K562 (cell line): ENCODE data around the gene KLHL20. TPM values are rescaled to one million over a fixed set of nuclear protein-coding genes. Genes with fewer than 3 reads are reported as not detected.
A peak's percentile ranks its signal among the peaks of the same experiment; 100 is the strongest.

Experiments used
- ARID1B ChIP-seq: fragments of 450-650 bp; IDR thresholded peaks from 2 replicates; pipeline ENCODE4 v1.6.1; 2016; ENCODE audit warnings: antibody characterized with exemption, mild to moderate bottlenecking, inconsistent platforms
- BCOR ChIP-seq: fragments of 450-650 bp; IDR thresholded peaks from 2 replicates; pipeline ENCODE4 v1.6.1; 2016
- BMI1 ChIP-seq: fragments of 150-350 bp; IDR thresholded peaks from 2 replicates; pipeline ENCODE4 v1.6.1; 2014; ENCODE audit warnings: low read length
- CSDE1 ChIP-seq, 2 experiments: fragments of 450-650 bp; IDR thresholded peaks; 2 replicates each; pipeline ENCODE4 v1.6.1; 2016; ENCODE audit warnings: mild to moderate bottlenecking in 1 of 2
- FOXJ2 ChIP-seq: fragments of 200-800 bp; sonication (Bioruptor generic); IDR thresholded peaks from 2 replicates; pipeline ENCODE4 v1.6.1; 2016; ENCODE audit warnings: missing genetic modification characterization, missing compliant biosample characterization
- GTF2E2 ChIP-seq: fragments of 200-800 bp; sonication (Bioruptor generic); IDR thresholded peaks from 2 replicates; pipeline ENCODE4 v1.6.1; 2016; ENCODE audit warnings: missing genetic modification characterization, missing compliant biosample characterization
- HCFC1 ChIP-seq: IDR thresholded peaks from 2 replicates; pipeline ENCODE4 v1.6.1; 2012; ENCODE audit warnings: low read depth, low read length, improper control_type of control experiment
- HNRNPUL1 ChIP-seq: fragments of 200-400 bp; formaldehyde crosslinking; IDR thresholded peaks from 2 replicates; pipeline ENCODE4 v1.6.1; 2017; ENCODE audit warnings: low read length
- ILF3 ChIP-seq: fragments of 450-650 bp; IDR thresholded peaks from 2 replicates; pipeline ENCODE4 v1.6.1; 2018; ENCODE audit warnings: antibody characterized with exemption, mild to moderate bottlenecking, moderate library complexity, borderline replicate concordance
- NCOA4 ChIP-seq: fragments of 450-650 bp; IDR thresholded peaks from 2 replicates; pipeline ENCODE4 v1.6.1; 2018; ENCODE audit warnings: mild to moderate bottlenecking; ENCODE audit not compliant: partially characterized antibody
- PHB ChIP-seq: fragments of 250-450 bp; sonication (Bioruptor Pico); IDR thresholded peaks from 2 replicates; pipeline ENCODE4 v1.5.0; 2021
- PHB2 ChIP-seq: fragments of 450-650 bp; IDR thresholded peaks from 2 replicates; pipeline ENCODE4 v1.6.1; 2017; ENCODE audit warnings: low read depth
- RAD51 ChIP-seq: fragments of 450-650 bp; IDR thresholded peaks from 2 replicates; pipeline ENCODE4 v1.7.1; 2016; ENCODE audit warnings: low read depth, mild to moderate bottlenecking, borderline replicate concordance
- SAP30 ChIP-seq: fragments of 200-600 bp; sonication (generic); IDR thresholded peaks from 2 replicates; pipeline ENCODE4 v1.6.1; 2012; ENCODE audit warnings: borderline replicate concordance, low read depth, mild to moderate bottlenecking, moderate library complexity, low read length, control low read depth, inconsistent platforms; ENCODE audit not compliant: insufficient read depth, poor library complexity, severe bottlenecking
- STAG1 ChIP-seq: sonication (generic); formaldehyde crosslinking; IDR thresholded peaks from 2 replicates; pipeline ENCODE4 v1.5.0; 2020; ENCODE audit warnings: missing genetic modification reagents, borderline replicate concordance
- TBL1XR1 ChIP-seq, 2 experiments: IDR thresholded peaks; 2 replicates each; pipeline ENCODE4 v1.6.1; 2012; ENCODE audit warnings: improper control_type of control experiment in 2 of 2, low read length in 2 of 2, mild to moderate bottlenecking in 1 of 2
- TBP ChIP-seq: optimal IDR thresholded peaks from 2 replicates; pipeline ENCODE3; 2011; ENCODE audit warnings: low read depth, low read length, improper control_type of control experiment
- XRCC5 ChIP-seq: fragments of 200-400 bp; formaldehyde crosslinking; IDR thresholded peaks from 2 replicates; pipeline ENCODE4 v1.6.1; 2017; ENCODE audit warnings: low read depth, mild to moderate bottlenecking, low read length
- YY1 ChIP-seq, 3 experiments: IDR thresholded peaks; 2 replicates each; pipeline ENCODE4 v1.6.1; 2011; ENCODE audit warnings: low read length in 2 of 3, mild to moderate bottlenecking in 2 of 3, moderate library complexity in 2 of 3, borderline replicate concordance in 1 of 3, control low read depth in 1 of 3, low read depth in 1 of 3; ENCODE audit not compliant: insufficient read depth in 3 of 3, insufficient replicate concordance in 2 of 3, control insufficient read depth in 1 of 3, insufficient read length in 1 of 3; ENCODE audit errors: extremely low read depth in 1 of 3
- ZKSCAN1 ChIP-seq: fragments of 150-350 bp; IDR thresholded peaks from 2 replicates; pipeline ENCODE4 v1.6.1; 2016; ENCODE audit warnings: low read depth, low read length
- ZNF143 ChIP-seq: sonication (generic); formaldehyde crosslinking; IDR thresholded peaks from 2 replicates; pipeline ENCODE4 v1.9.0; 2022; ENCODE audit warnings: mild to moderate bottlenecking, missing genetic modification reagents
- ZNF324 ChIP-seq: fragments of 250-450 bp; sonication (Bioruptor Pico); IDR thresholded peaks from 2 replicates; pipeline ENCODE4 v1.4.0; 2020; ENCODE audit warnings: mild to moderate bottlenecking
- ZNF699 ChIP-seq: fragments of 250-450 bp; sonication (Bioruptor Pico); IDR thresholded peaks from 2 replicates; pipeline ENCODE4 v1.8.0; 2021; ENCODE audit warnings: mild to moderate bottlenecking, moderate library complexity; ENCODE audit not compliant: insufficient replicate concordance
- polyA plus RNA-seq, 8 experiments: library from polyadenylated mRNA; depleted of rRNA in 4 of 8; stranded (reverse) in 5 of 8; unstranded in 3 of 8; fragments of >200 nt; fragmentation: Nextera tagmentation in 2 of 8; fragmentation: Illumina TruSeq in 1 of 8; extraction: Ambion mirVana in 2 of 8; extraction: Trizol in 1 of 8; gene quantifications; 2 replicates each; pipeline versions ENCODE4 v1.2.1 to v1.2.3, GENCODE V29; 2011 to 2014; ENCODE audit warnings: inconsistent platforms in 1 of 8, missing spikeins in 1 of 8
- total RNA-seq, 7 experiments: library from RNA; depleted of rRNA in 6 of 7; stranded (reverse); fragments of >200 nt in 6 of 7; fragmentation: Illumina TruSeq in 2 of 7; extraction: Trizol in 2 of 7; gene quantifications; 2 replicates each; pipeline versions ENCODE4 v1.2.1 to v1.2.3, GENCODE V29; 2011 to 2021; ENCODE audit warnings: low replicate concordance in 1 of 7
- TF ChIP-seq, protein P1 (sequence below): fragments of 450-650 bp; conservative IDR thresholded peaks from 2 replicates; pipeline ENCODE4 v1.6.1; 2016; ENCODE audit warnings: missing genetic modification characterization, low read depth, mild to moderate bottlenecking, control low read depth, missing compliant biosample characterization

The KLHL20 gene
- total and polyA plus RNA-seq, 9 of the 15 experiments (the other 6 are each of a cell fraction or from before 2014, with no cell fraction given), result 8.9 to 23.2 (median 16.8) TPM

DNA sequence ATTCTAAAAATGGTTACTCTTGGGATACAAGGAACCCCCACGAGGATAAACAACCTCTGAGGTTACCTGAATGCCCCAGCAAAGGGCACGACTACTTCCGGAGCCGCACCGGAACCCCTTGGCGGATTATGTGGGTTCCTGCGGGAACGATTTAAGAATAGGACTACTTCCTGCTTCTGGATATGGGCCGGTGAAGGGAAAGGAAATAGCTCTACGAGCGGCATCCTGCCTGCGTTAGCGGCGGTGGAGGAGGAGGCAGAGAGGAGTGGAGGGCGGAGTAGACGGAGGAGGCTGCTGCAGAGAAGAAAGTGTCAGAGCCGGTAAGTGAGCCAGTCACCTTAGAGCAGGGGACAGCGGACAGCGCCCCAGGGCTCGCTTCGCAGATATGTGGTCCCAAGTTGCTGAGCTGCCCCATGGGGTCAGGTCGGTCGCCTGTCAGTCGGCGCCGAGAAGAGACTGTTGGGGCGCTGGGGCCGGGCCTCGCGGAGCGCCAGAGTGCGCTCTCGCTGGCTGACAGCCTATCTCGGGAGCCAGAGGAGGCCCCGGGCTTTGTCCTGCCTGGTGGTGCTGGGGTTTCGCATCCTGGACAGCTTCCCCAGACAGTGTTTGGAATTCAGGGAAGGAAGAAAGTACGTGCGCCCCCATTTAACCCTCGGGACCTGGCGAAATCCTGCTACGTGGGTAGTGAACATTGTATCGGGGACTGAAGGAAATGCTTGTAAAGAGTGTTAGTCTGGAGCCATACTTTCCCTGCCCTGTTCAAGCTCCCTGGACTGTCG, at the start of gene KLHL20 (continued):
- TF ChIP-seq, protein P1, sequence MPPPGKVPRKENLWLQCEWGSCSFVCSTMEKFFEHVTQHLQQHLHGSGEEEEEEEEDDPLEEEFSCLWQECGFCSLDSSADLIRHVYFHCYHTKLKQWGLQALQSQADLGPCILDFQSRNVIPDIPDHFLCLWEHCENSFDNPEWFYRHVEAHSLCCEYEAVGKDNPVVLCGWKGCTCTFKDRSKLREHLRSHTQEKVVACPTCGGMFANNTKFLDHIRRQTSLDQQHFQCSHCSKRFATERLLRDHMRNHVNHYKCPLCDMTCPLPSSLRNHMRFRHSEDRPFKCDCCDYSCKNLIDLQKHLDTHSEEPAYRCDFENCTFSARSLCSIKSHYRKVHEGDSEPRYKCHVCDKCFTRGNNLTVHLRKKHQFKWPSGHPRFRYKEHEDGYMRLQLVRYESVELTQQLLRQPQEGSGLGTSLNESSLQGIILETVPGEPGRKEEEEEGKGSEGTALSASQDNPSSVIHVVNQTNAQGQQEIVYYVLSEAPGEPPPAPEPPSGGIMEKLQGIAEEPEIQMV (tag), result no peak
- TF ChIP-seq BCOR (peak; percentile 87), ZNF143 (CRISPR knock-in tag) (no peak), ZKSCAN1 (peak; percentile 79; the same call in 1 of the 2 replicates), RAD51 (no peak; the same call in 1 of the 2 replicates), CSDE1 (IDR thresholded peaks at IDR 0.05) (peak in 1 of 2 experiments; percentile 20; a peak in 1 of 4 replicates), HNRNPUL1 (no peak), BMI1 (peak; percentile 65; the same call in 1 of the 2 replicates), PHB (no peak), SAP30 (peak; percentile 75), ILF3 (no peak), TBP (peak; percentile 94), STAG1 (CRISPR knock-in tag) (no peak), NCOA4 (peak; percentile 66), ARID1B (peak; percentile 66), FOXJ2 (tag) (peak; percentile 92), ZNF699 (no peak), HCFC1 (peak; percentile 91), TBL1XR1 (IDR thresholded peaks at IDR 0.05; ENCODE audit: low read length in 2 of 2) (peak; percentile 66 to 86; a peak in 3 of 4 replicates), XRCC5 (peak; percentile 98), PHB2 (0 out of 2 replicates have a peak, but pooled peaks have one; percentile 45), GTF2E2 (tag) (peak; percentile 97), ZNF324 (CRISPR knock-in tag) (no peak; the same call in 1 of the 2 replicates), YY1 (IDR thresholded peaks at IDR 0.05; ENCODE audit: borderline replicate concordance in 1 of 3, control insufficient read depth in 1 of 3, extremely low read depth in 1 of 3, insufficient read depth in 3 of 3, insufficient read length in 1 of 3, insufficient replicate concordance in 2 of 3, low read depth in 1 of 3, low read length in 2 of 3) (peak in 2 of 3 experiments; percentile 51 to 63)
